ENCODE measurements around the gene ROR1. TPM values are rescaled to one million over a fixed set of nuclear protein-coding genes. Genes with fewer than 3 reads are reported as not detected.

ROR1 gene
- total and polyA plus RNA-seq, 3 donors from 2014 or later, result 3.3 to 5.1 (median 4.6) TPM

DNA sequence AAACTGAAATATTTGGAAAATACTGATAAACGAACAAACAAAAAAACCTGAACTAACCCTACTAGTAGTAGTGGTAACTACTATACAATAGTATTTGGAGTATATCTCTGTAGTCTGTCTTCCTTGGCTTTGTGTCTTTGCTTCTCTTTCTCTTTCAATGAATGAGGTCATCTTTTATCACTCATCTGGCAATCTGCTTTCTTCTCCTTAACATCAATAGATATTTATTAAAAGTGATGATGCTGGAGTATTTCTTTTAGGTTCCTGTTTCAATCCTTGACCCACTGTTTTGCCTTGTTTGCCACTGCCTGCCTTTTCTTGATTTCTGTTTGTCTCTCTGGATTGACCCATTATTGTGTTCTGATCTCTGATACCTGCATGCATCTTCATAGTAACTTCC lies 71.5 kb downstream of the ROR1 start:
- no peaks in the 10 kb centered on the region for H3K36me3 ChIP-seq (ENCODE audit: low read depth, missing control alignments)
- no peaks in the 10 kb centered on the region for H3K9me3 ChIP-seq
- no peaks in the 10 kb centered on the region for H3K27me3 ChIP-seq
- H3K27ac ChIP-seq, result no peak overlapping the region
- no peaks in the 10 kb centered on the region for H3K4me1 ChIP-seq
- no peak for TF ChIP-seq POLR2A (IDR thresholded peaks at IDR 0.05)
- TF ChIP-seq, protein P1, sequence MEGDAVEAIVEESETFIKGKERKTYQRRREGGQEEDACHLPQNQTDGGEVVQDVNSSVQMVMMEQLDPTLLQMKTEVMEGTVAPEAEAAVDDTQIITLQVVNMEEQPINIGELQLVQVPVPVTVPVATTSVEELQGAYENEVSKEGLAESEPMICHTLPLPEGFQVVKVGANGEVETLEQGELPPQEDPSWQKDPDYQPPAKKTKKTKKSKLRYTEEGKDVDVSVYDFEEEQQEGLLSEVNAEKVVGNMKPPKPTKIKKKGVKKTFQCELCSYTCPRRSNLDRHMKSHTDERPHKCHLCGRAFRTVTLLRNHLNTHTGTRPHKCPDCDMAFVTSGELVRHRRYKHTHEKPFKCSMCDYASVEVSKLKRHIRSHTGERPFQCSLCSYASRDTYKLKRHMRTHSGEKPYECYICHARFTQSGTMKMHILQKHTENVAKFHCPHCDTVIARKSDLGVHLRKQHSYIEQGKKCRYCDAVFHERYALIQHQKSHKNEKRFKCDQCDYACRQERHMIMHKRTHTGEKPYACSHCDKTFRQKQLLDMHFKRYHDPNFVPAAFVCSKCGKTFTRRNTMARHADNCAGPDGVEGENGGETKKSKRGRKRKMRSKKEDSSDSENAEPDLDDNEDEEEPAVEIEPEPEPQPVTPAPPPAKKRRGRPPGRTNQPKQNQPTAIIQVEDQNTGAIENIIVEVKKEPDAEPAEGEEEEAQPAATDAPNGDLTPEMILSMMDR (IDR thresholded peaks at IDR 0.05), result no peak
- H3K4me3 ChIP-seq, result no peak overlapping the region
- intact Hi-C loops (cut with DNase I; ENCODE audit: low total_unique reads), result no loop called here
- WGBS, 2 donors, result 80 to 82% methylated on average over 1 of the region's 1 CpG
- no peak for DNase-seq

DNA sequence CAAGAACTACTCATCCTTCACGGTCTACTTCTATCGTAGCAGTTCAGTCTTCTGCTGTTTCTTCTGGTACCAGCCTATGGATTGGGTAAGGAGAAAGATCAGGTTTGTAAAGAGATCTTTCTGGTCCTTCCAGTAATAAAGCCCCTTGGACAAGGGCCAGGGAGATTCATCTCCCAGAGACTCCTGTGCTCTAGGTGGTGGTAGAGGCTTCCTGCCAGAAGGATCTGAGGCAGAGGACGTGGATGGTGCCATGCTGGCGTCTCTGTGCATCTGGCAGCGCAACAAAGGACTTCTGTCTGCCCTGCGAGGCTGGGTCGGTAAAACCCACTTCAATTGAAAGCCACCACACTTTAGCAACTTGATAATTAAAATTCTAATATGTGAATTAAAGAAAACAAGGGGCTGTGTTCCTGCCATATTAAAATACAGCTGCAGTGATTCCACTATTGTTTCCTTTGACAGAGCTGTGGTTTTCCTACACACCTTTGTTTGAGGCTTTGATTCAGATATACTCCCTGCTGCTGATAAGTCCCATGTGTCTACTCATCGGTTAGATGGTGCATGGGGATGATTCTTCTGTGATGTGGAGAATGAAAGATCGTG lies 73.6 kb downstream of the ROR1 start:
- no peak for TF ChIP-seq POLR2A (IDR thresholded peaks at IDR 0.05)
- TF ChIP-seq, protein P1 (IDR thresholded peaks at IDR 0.05), result no peak
- DNase-seq, result no peak
- Histone ChIP-seq H3K27ac (no peak overlapping the region), H3K4me3 (no peak overlapping the region), H3K27me3 (no peaks in the 10 kb centered on the region), H3K9me3 (no peaks in the 10 kb centered on the region), H3K36me3 (ENCODE audit: low read depth, missing control alignments) (no peaks in the 10 kb centered on the region), H3K4me1 (no peaks in the 10 kb centered on the region)
- intact Hi-C loops (cut with DNase I; ENCODE audit: low total_unique reads), result no loop called here
- WGBS, 2 donors, result 92 to 94% methylated on average over 8 to 9 of the region's 9 CpGs

DNA sequence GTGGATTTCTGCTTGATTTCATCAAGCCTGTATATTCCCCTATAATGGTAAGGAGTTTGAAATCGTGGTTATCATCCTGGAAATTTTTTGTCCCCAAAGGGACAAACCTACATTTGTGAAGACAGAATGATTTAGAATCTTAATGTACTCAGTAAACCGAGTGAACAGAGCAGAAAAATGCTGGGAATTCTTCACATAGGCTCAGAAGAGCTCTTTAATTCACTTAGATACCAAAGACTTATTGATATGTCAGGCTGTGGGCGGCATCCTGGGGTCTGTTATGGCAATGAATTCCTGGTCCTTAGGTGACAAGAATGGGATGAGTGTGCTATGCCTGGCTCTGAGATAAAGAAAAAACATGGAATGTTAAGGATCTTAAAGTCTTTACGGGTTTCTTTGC lies 74.9 kb downstream of the ROR1 start:
- Histone ChIP-seq H3K4me1 (no peaks in the 10 kb centered on the region), H3K4me3 (no peak overlapping the region), H3K36me3 (ENCODE audit: low read depth, missing control alignments) (no peaks in the 10 kb centered on the region), H3K27ac (no peak overlapping the region), H3K9me3 (no peaks in the 10 kb centered on the region), H3K27me3 (no peaks in the 10 kb centered on the region)
- no peak for DNase-seq
- intact Hi-C loops (cut with DNase I; ENCODE audit: low total_unique reads), result no loop called here
- TF ChIP-seq, protein P1 (IDR thresholded peaks at IDR 0.05), result no peak
- TF ChIP-seq POLR2A (IDR thresholded peaks at IDR 0.05), result no peak
- WGBS, 2 donors, result 71 to 78% methylated on average over 4 of the region's 4 CpGs

DNA sequence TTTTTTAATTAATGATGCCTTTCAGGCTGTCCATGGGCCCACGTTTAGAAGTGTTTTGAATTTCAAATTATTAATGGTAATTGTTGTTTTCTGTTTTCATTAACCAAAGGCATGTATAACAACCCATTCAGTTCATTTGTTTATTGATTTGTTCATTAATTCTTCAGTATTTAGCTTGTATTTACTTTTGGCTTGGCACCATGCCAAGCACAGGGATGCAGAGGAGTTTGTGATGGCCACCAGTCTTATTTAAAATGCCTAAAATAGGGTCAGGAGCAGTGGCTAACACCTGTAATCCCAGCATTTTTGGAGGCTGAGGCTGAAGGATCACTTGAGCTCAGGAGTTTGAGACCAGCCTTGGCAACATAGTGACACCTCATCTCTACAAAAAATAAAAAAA lies 75.3 kb downstream of the ROR1 start:
- Histone ChIP-seq H3K9me3 (no peaks in the 10 kb centered on the region), H3K4me1 (no peaks in the 10 kb centered on the region), H3K27ac (no peak overlapping the region), H3K4me3 (no peak overlapping the region), H3K27me3 (no peaks in the 10 kb centered on the region), H3K36me3 (ENCODE audit: low read depth, missing control alignments) (no peaks in the 10 kb centered on the region)
- intact Hi-C loops (cut with DNase I; ENCODE audit: low total_unique reads), result no loop called here
- WGBS, 2 donors, result 71 to 86% methylated on average over 1 of the region's 1 CpG
- no peak for TF ChIP-seq POLR2A (IDR thresholded peaks at IDR 0.05)
- TF ChIP-seq, protein P1 (IDR thresholded peaks at IDR 0.05), result no peak
- no peak for DNase-seq

DNA sequence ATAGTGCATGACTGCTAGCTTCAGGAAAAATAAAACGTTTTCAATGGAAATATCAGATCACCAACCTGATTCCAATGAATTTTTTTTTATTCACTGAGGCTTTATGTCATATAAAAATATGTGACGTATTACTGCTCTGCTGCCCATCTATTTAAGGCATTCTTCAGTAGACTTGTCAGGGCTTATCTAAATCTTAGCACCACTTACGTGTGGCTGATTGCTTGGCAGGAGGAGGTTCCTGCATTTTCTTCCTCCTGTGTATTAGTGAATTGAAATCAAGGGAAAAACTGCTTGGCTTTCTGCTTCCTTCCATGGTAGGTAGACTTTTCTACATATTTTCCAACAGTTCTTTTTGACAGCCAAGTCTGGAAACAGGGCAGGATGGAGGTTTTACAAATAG lies 80.3 kb downstream of the ROR1 start:
- no peaks in the 10 kb centered on the region for H3K4me1 ChIP-seq
- WGBS, 2 donors, result 73 to 74% methylated on average over 3 of the region's 3 CpGs
- no peak for TF ChIP-seq POLR2A (IDR thresholded peaks at IDR 0.05)
- TF ChIP-seq, protein P1 (IDR thresholded peaks at IDR 0.05), result no peak
- H3K4me3 ChIP-seq, result no peak overlapping the region
- intact Hi-C loops (cut with DNase I; ENCODE audit: low total_unique reads), result no loop called here
- H3K9me3 ChIP-seq, result no peaks in the 10 kb centered on the region
- no peak overlapping the region for H3K27ac ChIP-seq
- DNase-seq, result no peak
- H3K27me3 ChIP-seq, result no peaks in the 10 kb centered on the region
- no peaks in the 10 kb centered on the region for H3K36me3 ChIP-seq (ENCODE audit: low read depth, missing control alignments)

Data from testis (tissue), 3 donors.